ENCODE data around the gene TLX2. TPM values are rescaled to one million over a fixed set of nuclear protein-coding genes. Genes with fewer than 3 reads are reported as not detected.

The TLX2 gene
- total and polyA plus RNA-seq, 2 donors (not counting 3 experiments of a cell fraction or from before 2014, with no cell fraction given): not detected

DNA sequence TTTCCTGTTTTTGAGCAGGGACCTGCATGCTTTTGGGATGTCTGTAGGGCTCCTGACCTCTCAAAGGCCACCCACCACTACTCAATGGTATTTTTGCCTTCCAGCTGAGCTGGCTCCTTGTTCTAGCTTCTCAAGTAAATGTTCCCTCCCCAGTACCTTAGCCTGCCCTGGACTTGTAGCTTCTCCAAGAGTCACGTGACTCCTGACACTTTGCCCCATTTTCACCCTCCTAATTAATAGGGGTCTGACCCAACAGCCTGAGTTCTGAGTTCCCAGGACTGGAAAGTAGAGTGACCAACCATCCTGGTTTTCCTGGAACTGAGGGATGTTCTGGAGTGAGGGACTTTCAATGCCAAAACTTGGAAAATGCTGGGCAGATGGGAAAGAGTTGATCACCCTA is 18.8 kb upstream of the TLX2 start:
- FAIRE-seq (no peak), DNase-seq (ENCODE audit: low read depth, low spot score) (no peak)
- no peaks in the 10 kb centered on the region for H3K79me2 ChIP-seq (ENCODE audit: control insufficient read depth, insufficient read depth, low read length)
- no peak overlapping the region for H2AFZ ChIP-seq (ENCODE audit: low read depth, low read length)
- peaks cover 3 to 12% of the 10 kb centered on the region in 2 experiments for H3K36me3 ChIP-seq (ENCODE audit: control insufficient read depth in 2 of 2, extremely low read depth in 1 of 2, insufficient read depth in 2 of 2, low read length in 2 of 2)
- dilution Hi-C loops (cut with MboI; ENCODE audit: extremely low pct_ligation_motif_present, low sequenced_read_pairs): no loop called here
- POLR2A ChIA-PET: no interaction called here
- H3K9me3 ChIP-seq (replicated peaks; ENCODE audit: control insufficient read depth, insufficient read depth, low read length): no peaks in the 10 kb centered on the region
- peaks cover 23 to 35% of the 10 kb centered on the region in 2 experiments for H3K27me3 ChIP-seq (ENCODE audit: control insufficient read depth in 2 of 2, insufficient read depth in 2 of 2, low read length in 2 of 2)
- H3K4me2 ChIP-seq (ENCODE audit: insufficient read depth, low read length): no peak overlapping the region
- no peaks in the 10 kb centered on the region for H3K9me1 ChIP-seq (replicated peaks; ENCODE audit: control insufficient read depth, extremely low read depth, insufficient read depth, low read length)
- no peak overlapping the region for H3K27ac ChIP-seq (ENCODE audit: insufficient read depth, low read depth, low read length)
- intact Hi-C loops (cut with micrococcal nuclease): loop anchor here (5.0 kb wide), 1 partner anchor 37 kb away; no protein-coding TSS in a partner anchor
- CTCF ChIA-PET: no interaction called here
- no TSS peak for BruUV-seq (replicated peaks)
- no peak overlapping the region for H3K4me3 ChIP-seq (replicated peaks in 1 of 3; ENCODE audit: insufficient read depth in 1 of 3, low read depth in 1 of 3, low read length in 3 of 3)
- H3K4me1 ChIP-seq (ENCODE audit: control insufficient read depth, extremely low read depth, insufficient read depth, low read length): peaks cover 22% of the 10 kb centered on the region
- H4K20me1 ChIP-seq (replicated peaks; ENCODE audit: control insufficient read depth, extremely low read depth, insufficient read depth, low read length): no peaks in the 10 kb centered on the region
- H3K9ac ChIP-seq (replicated peaks; ENCODE audit: extremely low read depth, insufficient read depth, low read length): no peak overlapping the region
- TF ChIP-seq EZH2 (IDR thresholded peaks at IDR 0.05; ENCODE audit: borderline replicate concordance, low read depth, low read length, severe bottlenecking) (no peak), POLR2A (IDR thresholded peaks at IDR 0.05; ENCODE audit: low read depth, low read length) (no peak), GATA2 (IDR thresholded peaks at IDR 0.05; ENCODE audit: insufficient read depth, insufficient read length, low read depth, low read length) (no peak), FOS (IDR thresholded peaks at IDR 0.05; ENCODE audit: borderline replicate concordance, insufficient read depth, low read length) (no peak), POLR2AphosphoS5 (IDR thresholded peaks at IDR 0.05; ENCODE audit: insufficient read depth, low read depth, low read length) (no peak), MYC (IDR thresholded peaks at IDR 0.05; ENCODE audit: low read depth, low read length) (no peak), JUN (IDR thresholded peaks at IDR 0.05; ENCODE audit: borderline replicate concordance, insufficient read depth, insufficient read length, low read depth) (no peak)
- TF ChIP-seq, protein P1, sequence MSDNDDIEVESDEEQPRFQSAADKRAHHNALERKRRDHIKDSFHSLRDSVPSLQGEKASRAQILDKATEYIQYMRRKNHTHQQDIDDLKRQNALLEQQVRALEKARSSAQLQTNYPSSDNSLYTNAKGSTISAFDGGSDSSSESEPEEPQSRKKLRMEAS (IDR thresholded peaks at IDR 0.05; ENCODE audit: insufficient read depth, insufficient read length): no peak
- TF ChIP-seq, protein P2, sequence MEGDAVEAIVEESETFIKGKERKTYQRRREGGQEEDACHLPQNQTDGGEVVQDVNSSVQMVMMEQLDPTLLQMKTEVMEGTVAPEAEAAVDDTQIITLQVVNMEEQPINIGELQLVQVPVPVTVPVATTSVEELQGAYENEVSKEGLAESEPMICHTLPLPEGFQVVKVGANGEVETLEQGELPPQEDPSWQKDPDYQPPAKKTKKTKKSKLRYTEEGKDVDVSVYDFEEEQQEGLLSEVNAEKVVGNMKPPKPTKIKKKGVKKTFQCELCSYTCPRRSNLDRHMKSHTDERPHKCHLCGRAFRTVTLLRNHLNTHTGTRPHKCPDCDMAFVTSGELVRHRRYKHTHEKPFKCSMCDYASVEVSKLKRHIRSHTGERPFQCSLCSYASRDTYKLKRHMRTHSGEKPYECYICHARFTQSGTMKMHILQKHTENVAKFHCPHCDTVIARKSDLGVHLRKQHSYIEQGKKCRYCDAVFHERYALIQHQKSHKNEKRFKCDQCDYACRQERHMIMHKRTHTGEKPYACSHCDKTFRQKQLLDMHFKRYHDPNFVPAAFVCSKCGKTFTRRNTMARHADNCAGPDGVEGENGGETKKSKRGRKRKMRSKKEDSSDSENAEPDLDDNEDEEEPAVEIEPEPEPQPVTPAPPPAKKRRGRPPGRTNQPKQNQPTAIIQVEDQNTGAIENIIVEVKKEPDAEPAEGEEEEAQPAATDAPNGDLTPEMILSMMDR (IDR thresholded peaks at IDR 0.05; ENCODE audit: extremely low read depth in 1 of 2, insufficient read depth in 1 of 2, low read depth in 1 of 2, low read length in 2 of 2): no peak
